Measurements from ENCODE around the gene CDH4.

Gene CDH4

GRCh38 chr20:61859767-61860166 is 607.7 kb downstream of the CDH4 start:
- DNase-seq = no peak

- DNase-seq = no peak
These were observed 608.4 kb downstream of the CDH4 start for GRCh38 chr20:61860260-61860987.

- no peak for DNase-seq
These were observed 609.2 kb downstream of the CDH4 start for GRCh38 chr20:61861054-61861841.

GRCh38 chr20:61861858-61862257 is 609.8 kb downstream of the CDH4 start:
- DNase-seq = no peak

GRCh38 chr20:61862881-61863280 is 610.8 kb downstream of the CDH4 start:
- no peak for DNase-seq

- DNase-seq = no peak
These were observed 612.4 kb downstream of the CDH4 start for GRCh38 chr20:61864481-61864880.

GRCh38 chr20:61865353-61865752 is 613.3 kb downstream of the CDH4 start:
- no peak for DNase-seq

GRCh38 chr20:61866165-61866564 is 614.1 kb downstream of the CDH4 start:
- DNase-seq = no peak

- no peak for DNase-seq
These were observed 615.9 kb downstream of the CDH4 start for GRCh38 chr20:61868006-61868405.

GRCh38 chr20:61868466-61869090 is 616.5 kb downstream of the CDH4 start:
- no peak for DNase-seq

GRCh38 chr20:61869750-61870507 is 617.9 kb downstream of the CDH4 start:
- no peak for DNase-seq

GRCh38 chr20:61871160-61871559 is 619.1 kb downstream of the CDH4 start:
- no peak for DNase-seq

GRCh38 chr20:61871913-61872312 is 619.9 kb downstream of the CDH4 start:
- DNase-seq = no peak

GRCh38 chr20:61872371-61872900 is 620.4 kb downstream of the CDH4 start:
- DNase-seq = no peak

GRCh38 chr20:61873651-61874420 is 621.8 kb downstream of the CDH4 start:
- no peak for DNase-seq

GRCh38 chr20:61874421-61875068 is 622.5 kb downstream of the CDH4 start:
- no peak for DNase-seq

- no peak for DNase-seq
These were observed 623.3 kb downstream of the CDH4 start for GRCh38 chr20:61875221-61875885.

- DNase-seq = no peak
These were observed 623.9 kb downstream of the CDH4 start for GRCh38 chr20:61875996-61876395.

- no peak for DNase-seq
These were observed 625.1 kb downstream of the CDH4 start for GRCh38 chr20:61876952-61877728.

Data from effector CD8-positive, alpha-beta T cell (primary cell).